Measurements from ENCODE around the gene CDC5L.

The CDC5L gene

DNA sequence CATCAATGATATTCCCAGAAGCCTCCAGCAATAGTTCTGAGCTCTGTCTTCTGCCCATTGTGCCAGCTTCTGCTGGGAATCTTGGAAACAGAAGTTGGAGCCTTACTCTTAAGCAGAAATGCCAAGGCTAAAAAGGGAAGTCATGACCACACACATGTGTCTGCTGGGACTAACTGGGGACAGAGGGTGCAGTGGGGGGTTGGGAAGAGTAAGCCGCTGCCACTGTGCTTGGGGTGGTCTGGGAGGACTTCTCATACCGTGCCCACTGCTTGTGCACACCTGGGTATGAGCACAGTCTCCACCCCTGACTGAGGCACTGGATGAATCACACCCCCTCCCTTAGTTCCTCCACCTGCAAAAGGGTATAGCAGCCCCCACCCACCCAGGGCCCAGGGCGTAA lies 90.7 kb downstream of the CDC5L start:
- Histone ChIP-seq H3K79me2 (no peaks in the 10 kb centered on the region), H3K36me3 (ENCODE audit: control insufficient read depth, insufficient read depth, low read length) (no peaks in the 10 kb centered on the region), H3K9ac (no peak overlapping the region)

DNA sequence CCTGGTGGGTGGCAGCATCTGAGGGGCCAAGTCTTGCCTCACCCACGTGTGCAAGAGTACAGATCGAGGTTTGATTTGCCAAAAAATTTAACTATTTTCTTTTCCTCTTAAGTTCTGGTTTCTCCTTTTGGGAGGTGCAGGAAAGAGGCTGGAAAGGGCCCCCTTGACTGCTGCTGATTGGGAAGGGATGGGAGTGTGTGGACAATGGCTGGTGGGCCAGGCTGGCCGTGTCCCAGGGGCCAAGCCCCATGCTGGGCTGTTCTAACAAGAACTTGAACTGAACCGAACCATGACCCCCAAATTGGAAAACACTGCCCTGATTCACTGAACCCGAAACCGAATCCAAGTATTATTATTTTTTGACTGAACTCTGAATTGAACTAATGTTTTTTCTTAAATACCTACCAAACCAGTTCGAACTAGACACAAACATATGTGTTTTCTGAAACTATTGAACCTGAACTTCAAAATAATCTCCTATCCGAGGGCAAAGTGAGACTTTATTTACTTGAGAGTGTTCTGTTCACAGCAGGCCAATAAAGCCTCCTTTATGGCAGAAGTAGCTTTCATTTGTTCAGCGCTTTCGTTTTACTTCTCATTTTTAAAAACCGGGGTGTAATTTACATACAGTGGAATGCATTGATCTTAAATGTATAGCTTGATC lies 91.2 kb downstream of the CDC5L start:
- Histone ChIP-seq H3K9me3 (ENCODE audit: control insufficient read depth, low read length) (no peaks in the 10 kb centered on the region), H3K4me2 (ENCODE audit: low read length) (no peak overlapping the region), H3K4me1 (peaks cover 3% of the 10 kb centered on the region), H3K79me2 (no peaks in the 10 kb centered on the region), H3K27me3 (ENCODE audit: control insufficient read depth, insufficient read depth, low read length) (no peaks in the 10 kb centered on the region), H3K4me3 (ENCODE audit: low read depth, low read length) (no peak overlapping the region), H3K27ac (no peak overlapping the region), H3K36me3 (ENCODE audit: control insufficient read depth, insufficient read depth, low read length) (no peaks in the 10 kb centered on the region), H3K9ac (no peak overlapping the region), H2AFZ (no peak overlapping the region)
- TF ChIP-seq, protein P1, sequence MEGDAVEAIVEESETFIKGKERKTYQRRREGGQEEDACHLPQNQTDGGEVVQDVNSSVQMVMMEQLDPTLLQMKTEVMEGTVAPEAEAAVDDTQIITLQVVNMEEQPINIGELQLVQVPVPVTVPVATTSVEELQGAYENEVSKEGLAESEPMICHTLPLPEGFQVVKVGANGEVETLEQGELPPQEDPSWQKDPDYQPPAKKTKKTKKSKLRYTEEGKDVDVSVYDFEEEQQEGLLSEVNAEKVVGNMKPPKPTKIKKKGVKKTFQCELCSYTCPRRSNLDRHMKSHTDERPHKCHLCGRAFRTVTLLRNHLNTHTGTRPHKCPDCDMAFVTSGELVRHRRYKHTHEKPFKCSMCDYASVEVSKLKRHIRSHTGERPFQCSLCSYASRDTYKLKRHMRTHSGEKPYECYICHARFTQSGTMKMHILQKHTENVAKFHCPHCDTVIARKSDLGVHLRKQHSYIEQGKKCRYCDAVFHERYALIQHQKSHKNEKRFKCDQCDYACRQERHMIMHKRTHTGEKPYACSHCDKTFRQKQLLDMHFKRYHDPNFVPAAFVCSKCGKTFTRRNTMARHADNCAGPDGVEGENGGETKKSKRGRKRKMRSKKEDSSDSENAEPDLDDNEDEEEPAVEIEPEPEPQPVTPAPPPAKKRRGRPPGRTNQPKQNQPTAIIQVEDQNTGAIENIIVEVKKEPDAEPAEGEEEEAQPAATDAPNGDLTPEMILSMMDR (IDR thresholded peaks at IDR 0.05): no peak

More for the DNA sequence above, 90.7 kb downstream of the CDC5L start:
- peaks cover 3% of the 10 kb centered on the region for H3K4me1 ChIP-seq
- TF ChIP-seq, protein P1 (IDR thresholded peaks at IDR 0.05): no peak
- H2AFZ ChIP-seq: no peak overlapping the region
- no peak overlapping the region for H3K27ac ChIP-seq
- no peak overlapping the region for H3K4me2 ChIP-seq (ENCODE audit: low read length)
- no peaks in the 10 kb centered on the region for H3K27me3 ChIP-seq (ENCODE audit: control insufficient read depth, insufficient read depth, low read length)
- H3K4me3 ChIP-seq (ENCODE audit: low read depth, low read length): no peak overlapping the region
- no peaks in the 10 kb centered on the region for H3K9me3 ChIP-seq (ENCODE audit: control insufficient read depth, low read length)

DNA sequence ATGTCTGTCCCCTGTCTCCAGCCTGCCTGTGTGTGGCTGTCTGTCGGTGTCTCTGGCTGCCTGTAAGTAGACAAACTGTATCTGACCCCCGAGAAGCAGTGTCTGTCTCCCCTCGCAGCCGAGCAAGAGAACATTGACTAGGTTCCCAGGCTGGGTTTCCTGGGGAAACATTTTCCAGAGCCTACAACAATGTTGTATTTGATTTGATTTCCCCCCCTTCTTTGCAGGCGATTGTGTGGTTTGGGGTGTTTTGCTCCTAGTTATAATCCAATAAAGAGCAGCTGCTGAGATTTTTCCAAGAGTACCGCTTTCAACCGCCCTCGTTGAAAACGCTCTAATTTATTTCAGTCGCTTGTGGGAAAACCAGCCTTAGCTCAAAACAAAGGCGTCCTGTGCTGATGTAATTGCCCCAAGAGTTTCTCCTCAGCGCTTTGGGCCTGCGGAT lies 92.6 kb downstream of the CDC5L start:
- TF ChIP-seq, protein P1 (IDR thresholded peaks at IDR 0.05): no peak
- Histone ChIP-seq H3K36me3 (ENCODE audit: control insufficient read depth, insufficient read depth, low read length) (no peaks in the 10 kb centered on the region), H3K27me3 (ENCODE audit: control insufficient read depth, insufficient read depth, low read length) (no peaks in the 10 kb centered on the region), H3K9me3 (ENCODE audit: control insufficient read depth, low read length) (no peaks in the 10 kb centered on the region), H3K9ac (no peak overlapping the region), H3K27ac (no peak overlapping the region), H3K4me3 (ENCODE audit: low read depth, low read length) (no peak overlapping the region), H3K4me2 (ENCODE audit: low read length) (no peak overlapping the region), H2AFZ (no peak overlapping the region), H3K4me1 (peaks cover 3% of the 10 kb centered on the region), H3K79me2 (no peaks in the 10 kb centered on the region)

DNA sequence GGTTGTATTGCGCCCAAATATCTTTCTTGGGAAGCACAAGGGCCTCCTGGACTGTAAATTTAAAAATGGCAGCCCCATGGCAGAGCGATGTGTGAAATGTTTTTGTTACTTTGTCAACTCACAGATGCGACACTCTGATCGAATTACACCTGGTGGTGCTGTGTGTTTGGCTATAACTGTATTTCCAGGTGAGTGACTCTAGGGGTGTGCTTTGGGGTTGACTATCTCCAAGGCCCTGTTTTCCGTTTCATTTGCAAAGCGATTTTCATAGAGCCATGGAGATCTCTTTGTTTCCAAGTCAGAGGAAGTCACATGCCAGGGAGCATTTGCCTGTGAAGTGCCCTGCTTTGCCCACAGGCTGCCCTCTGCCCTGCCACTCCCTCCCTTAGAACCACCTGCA lies 93.5 kb downstream of the CDC5L start:
- Histone ChIP-seq H3K9ac (no peak overlapping the region), H3K27ac (no peak overlapping the region), H2AFZ (no peak overlapping the region), H3K4me3 (ENCODE audit: low read depth, low read length) (no peak overlapping the region), H3K9me3 (ENCODE audit: control insufficient read depth, low read length) (no peaks in the 10 kb centered on the region), H3K4me1 (no peaks in the 10 kb centered on the region), H3K4me2 (ENCODE audit: low read length) (no peak overlapping the region), H3K27me3 (ENCODE audit: control insufficient read depth, insufficient read depth, low read length) (no peaks in the 10 kb centered on the region), H3K36me3 (ENCODE audit: control insufficient read depth, insufficient read depth, low read length) (no peaks in the 10 kb centered on the region), H3K79me2 (no peaks in the 10 kb centered on the region)
- TF ChIP-seq, protein P1 (IDR thresholded peaks at IDR 0.05): no peak

DNA sequence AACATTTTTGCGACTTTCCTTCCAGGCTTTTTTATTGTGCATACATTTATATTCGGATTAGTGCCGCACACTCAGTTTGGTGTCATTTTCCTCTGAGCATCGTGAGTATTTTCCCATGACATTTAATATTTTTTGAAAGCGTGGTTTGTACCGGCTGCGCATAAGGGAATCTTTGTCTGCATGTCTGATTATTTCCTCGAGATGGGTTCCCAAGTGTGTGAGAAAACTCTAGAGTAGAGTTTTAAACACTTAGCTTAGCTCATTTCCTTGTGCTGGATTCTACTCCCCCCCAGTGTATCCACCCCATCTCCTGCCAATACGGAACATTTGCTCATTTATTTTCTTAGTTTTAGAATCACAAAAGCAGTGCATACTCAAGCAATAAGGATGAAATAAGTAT lies 94.3 kb downstream of the CDC5L start:
- Histone ChIP-seq H3K9me3 (ENCODE audit: control insufficient read depth, low read length) (no peaks in the 10 kb centered on the region), H3K27ac (no peak overlapping the region)
- TF ChIP-seq, protein P1 (IDR thresholded peaks at IDR 0.05): no peak

More for the DNA sequence above, 94.3 kb downstream of the CDC5L start:
- Histone ChIP-seq H3K4me3 (ENCODE audit: low read depth, low read length) (no peak overlapping the region), H3K4me2 (ENCODE audit: low read length) (no peak overlapping the region), H3K9ac (no peak overlapping the region), H3K36me3 (ENCODE audit: control insufficient read depth, insufficient read depth, low read length) (no peaks in the 10 kb centered on the region), H3K4me1 (no peaks in the 10 kb centered on the region), H3K27me3 (ENCODE audit: control insufficient read depth, insufficient read depth, low read length) (no peaks in the 10 kb centered on the region), H2AFZ (no peak overlapping the region), H3K79me2 (no peaks in the 10 kb centered on the region)

Measured in parathyroid adenoma (tissue), 2 donors.